Measurements from ENCODE around the gene CCDC116. TPM values are rescaled to one million over a fixed set of nuclear protein-coding genes. Genes with fewer than 3 reads are reported as not detected.
"Not testable (repeated sequence)": the region's sequence is repeated elsewhere in the genome, so short reads cannot be mapped to it uniquely, and the experiment has no call there.

CCDC116 gene
- total RNA-seq, 1 donor from 2014 or later, result 1.0 TPM

GRCh38 chr22:21593406-21594232, 38.9 kb upstream of the CCDC116 start:
- ChIA-PET CTCF (no interaction called here), POLR2A (no interaction called here)
- H3K4me3 Mint-ChIP-seq, result no peak overlapping the region

GRCh38 chr22:21594865-21595452, 37.6 kb upstream of the CCDC116 start:
- no peak for ATAC-seq (ENCODE audit: low read depth)
- no peak for TF ChIP-seq CTCF (IDR thresholded peaks at IDR 0.05)
- ChIA-PET POLR2A (no interaction called here), CTCF (no interaction called here)
- Mint-ChIP-seq H3K4me3 (no peak overlapping the region), H3K9me3 (no peaks in the 10 kb centered on the region), H3K36me3 (ENCODE audit: low read depth) (peaks cover 63% of the 10 kb centered on the region), H3K27me3 (no peaks in the 10 kb centered on the region), H3K4me1 (peaks cover 48% of the 10 kb centered on the region), H3K27ac (no peak overlapping the region)
- DNase-seq, result no peak
- intact Hi-C loops (cut with micrococcal nuclease), result no loop called here

More at GRCh38 chr22:21593406-21594232, 38.9 kb upstream of the CCDC116 start:
- DNase-seq, result no peak
- no peak for TF ChIP-seq CTCF (IDR thresholded peaks at IDR 0.05)
- H3K4me1 Mint-ChIP-seq, result peaks cover 50% of the 10 kb centered on the region
- intact Hi-C loops (cut with micrococcal nuclease), result no loop called here
- H3K27me3 Mint-ChIP-seq, result no peaks in the 10 kb centered on the region
- H3K36me3 Mint-ChIP-seq (ENCODE audit: low read depth), result peaks cover 58% of the 10 kb centered on the region
- no peaks in the 10 kb centered on the region for H3K9me3 Mint-ChIP-seq
- no peak overlapping the region for H3K27ac Mint-ChIP-seq
- no peak for ATAC-seq (ENCODE audit: low read depth)

GRCh38 chr22:21596356-21597135, 36.0 kb upstream of the CCDC116 start:
- H3K27ac Mint-ChIP-seq; H3K4me3 Mint-ChIP-seq; CTCF ChIA-PET; H3K9me3 Mint-ChIP-seq; POLR2A ChIA-PET; DNase-seq; ATAC-seq (ENCODE audit: low read depth); H3K27me3 Mint-ChIP-seq; intact Hi-C loops (cut with micrococcal nuclease): not testable (repeated sequence)
- peaks cover 34% of the 10 kb centered on the region for H3K4me1 Mint-ChIP-seq
- peaks cover 58% of the 10 kb centered on the region for H3K36me3 Mint-ChIP-seq (ENCODE audit: low read depth)

- Mint-ChIP-seq H3K27ac (no peak overlapping the region), H3K9me3 (no peaks in the 10 kb centered on the region), H3K36me3 (ENCODE audit: low read depth) (peaks cover 56% of the 10 kb centered on the region), H3K4me1 (peaks cover 30% of the 10 kb centered on the region), H3K27me3 (no peaks in the 10 kb centered on the region), H3K4me3 (no peak overlapping the region)
- intact Hi-C loops (cut with micrococcal nuclease), result no loop called here
- DNase-seq, result no peak
- ChIA-PET CTCF (no interaction called here), POLR2A (no interaction called here)
- no peak for ATAC-seq (ENCODE audit: low read depth)
- TF ChIP-seq CTCF (IDR thresholded peaks at IDR 0.05), result no peak
These were observed 34.3 kb upstream of the CCDC116 start for GRCh38 chr22:21598302-21598701.

- DNase-seq, result no peak
- Mint-ChIP-seq H3K4me3 (no peak overlapping the region), H3K36me3 (ENCODE audit: low read depth) (peaks cover 46% of the 10 kb centered on the region), H3K27ac (no peak overlapping the region), H3K27me3 (no peaks in the 10 kb centered on the region), H3K9me3 (no peaks in the 10 kb centered on the region), H3K4me1 (peaks cover 26% of the 10 kb centered on the region)
- ATAC-seq (ENCODE audit: low read depth), result no peak
- POLR2A ChIA-PET, result no interaction called here
- CTCF ChIA-PET, result no interaction called here
- intact Hi-C loops (cut with micrococcal nuclease), result no loop called here
- no peak for TF ChIP-seq CTCF (IDR thresholded peaks at IDR 0.05)
These were observed 33.3 kb upstream of the CCDC116 start for GRCh38 chr22:21599053-21599893.

Data from activated B cell treated with CpG ODN at 0.5 μM for 24 hours (primary cell).